RWPE2 (cell line): Measurements from ENCODE around the gene SMARCD3.

Experiments
- ATAC-seq: fragments of 200-7000 bp; cut with Tn5 transposase; 3 replicates; pipeline ENCODE4 v1.9.1; 2021; ENCODE audit warnings: low read depth
- DNase-seq: peaks from one replicate; pipeline ENCODE4 v3.0.0-alpha.2; 2020; ENCODE audit warnings: low spot score
- H3K27ac ChIP-seq: fragments of 450-650 bp; 2 replicates; pipeline ENCODE4 v1.5.1; 2017; ENCODE audit warnings: mild to moderate bottlenecking; ENCODE audit not compliant: poor library complexity, severe bottlenecking
- H3K27me3 ChIP-seq: fragments of 250-450 bp; sonication (Bioruptor Pico); 2 replicates; pipeline ENCODE4 v1.5.1; 2021; ENCODE audit warnings: mild to moderate bottlenecking, moderate library complexity; ENCODE audit not compliant: insufficient read depth, poor library complexity, severe bottlenecking
- H3K36me3 ChIP-seq: fragments of 250-450 bp; sonication (Bioruptor Pico); 2 replicates; pipeline ENCODE4 v1.5.1; 2020; ENCODE audit warnings: low read depth, mild to moderate bottlenecking, moderate library complexity
- H3K4me1 ChIP-seq: fragments of 250-450 bp; sonication (Bioruptor Pico); 2 replicates; pipeline ENCODE4 v1.5.1; 2021; ENCODE audit warnings: mild to moderate bottlenecking, moderate library complexity; ENCODE audit not compliant: insufficient read depth, poor library complexity, severe bottlenecking
- H3K4me3 ChIP-seq: fragments of 250-450 bp; sonication (Bioruptor Pico); 2 replicates; pipeline ENCODE4 v1.5.1; 2021; ENCODE audit warnings: mild to moderate bottlenecking, moderate library complexity; ENCODE audit not compliant: severe bottlenecking
- H3K9me3 ChIP-seq: fragments of 250-450 bp; sonication (Bioruptor Pico); 2 replicates; pipeline ENCODE4 v1.5.1; 2021; ENCODE audit warnings: mild to moderate bottlenecking, moderate library complexity; ENCODE audit not compliant: severe bottlenecking
- CTCF ChIP-seq: fragments of 450-650 bp; IDR thresholded peaks from one replicate; pipeline ENCODE4 v1.5.1; 2017; ENCODE audit warnings: mild to moderate bottlenecking, moderate library complexity; ENCODE audit not compliant: poor library complexity, severe bottlenecking

Gene SMARCD3

GRCh38 chr7:151198945-151199848 is 49.3 kb downstream of the SMARCD3 start:
- no peak for ATAC-seq

GRCh38 chr7:151197932-151198331 is 50.6 kb downstream of the SMARCD3 start:
- Histone ChIP-seq H3K9me3 (no peaks in the 10 kb centered on the region), H3K4me1 (no peaks in the 10 kb centered on the region), H3K36me3 (no peaks in the 10 kb centered on the region), H3K27ac (no peak overlapping the region), H3K27me3 (peaks cover 26% of the 10 kb centered on the region), H3K4me3 (no peak overlapping the region)
- TF ChIP-seq CTCF = no peak
- DNase-seq (no peak), ATAC-seq (no peak)

More at GRCh38 chr7:151198945-151199848, 49.3 kb downstream of the SMARCD3 start:
- H3K4me1 ChIP-seq = no peaks in the 10 kb centered on the region
- H3K36me3 ChIP-seq = no peaks in the 10 kb centered on the region
- peaks cover 36% of the 10 kb centered on the region for H3K27me3 ChIP-seq
- TF ChIP-seq CTCF = no peak
- no peak overlapping the region for H3K27ac ChIP-seq
- no peaks in the 10 kb centered on the region for H3K9me3 ChIP-seq
- no peak for DNase-seq
- no peak overlapping the region for H3K4me3 ChIP-seq

- Histone ChIP-seq H3K36me3 (no peaks in the 10 kb centered on the region), H3K4me1 (no peaks in the 10 kb centered on the region), H3K4me3 (no peak overlapping the region), H3K9me3 (no peaks in the 10 kb centered on the region), H3K27ac (no peak overlapping the region), H3K27me3 (peaks cover 17% of the 10 kb centered on the region)
- ATAC-seq = no peak
- TF ChIP-seq CTCF = no peak
- no peak for DNase-seq
Measured at GRCh38 chr7:151195616-151196450, 52.7 kb downstream of the SMARCD3 start.

- peaks cover 24% of the 10 kb centered on the region for H3K27me3 ChIP-seq
- no peak for DNase-seq
- no peaks in the 10 kb centered on the region for H3K4me1 ChIP-seq
- H3K4me3 ChIP-seq = no peak overlapping the region
- H3K27ac ChIP-seq = no peak overlapping the region
- ATAC-seq = no peak
- no peaks in the 10 kb centered on the region for H3K9me3 ChIP-seq
- TF ChIP-seq CTCF = no peak
- no peaks in the 10 kb centered on the region for H3K36me3 ChIP-seq
Measured at GRCh38 chr7:151194188-151194587, 54.3 kb downstream of the SMARCD3 start.
